Naive thymus-derived CD4-positive, alpha-beta T cell (primary cell): ENCODE data around the gene SRD5A2. TPM values are rescaled to one million over a fixed set of nuclear protein-coding genes. Genes with fewer than 3 reads are reported as not detected.

Source experiments
- ATAC-seq: fragments of 150-1000 bp; cut with Tn5 transposase; 2 replicates; pipeline ENCODE4 v1.10.0; 2021; ENCODE audit warnings: mild to moderate bottlenecking, moderate library complexity
- CTCF ChIA-PET: fragments of 350-600 bp; sonication (Branson Sonifier 250); formaldehyde crosslinking; loops from one replicate; lab custom pipeline; 2021; ENCODE audit warnings: antibody characterized with exemption; lab: Charles Lee
- POLR2A ChIA-PET: fragments of 350-600 bp; sonication (Branson Sonifier 250); formaldehyde crosslinking; loops from one replicate; lab custom pipeline; 2021; ENCODE audit warnings: antibody characterized with exemption, inconsistent platforms; lab: Charles Lee
- DNase-seq, 9 donors: peaks; one replicate each; pipeline versions ENCODE4 v3.0.0 to v3.0.0-alpha.2; 2020 to 2022; ENCODE audit warnings: mixed read lengths in 1 of 9
- H3K27ac ChIP-seq: one replicate; pipeline ENCODE4 v1.7.0; 2013; ENCODE audit warnings: mild to moderate bottlenecking, low read depth, low read length, moderate library complexity
- H3K27me3 ChIP-seq, 2 donors: one replicate each; pipeline ENCODE4 v1.7.0; 2013; ENCODE audit warnings: low read length in 2 of 2, mild to moderate bottlenecking in 2 of 2, moderate library complexity in 2 of 2; ENCODE audit not compliant: control insufficient read depth in 2 of 2, insufficient read depth in 2 of 2
- H3K36me3 ChIP-seq, 3 experiments: 1 replicate in 2 of 3; 2 replicates in 1 of 3; pipeline ENCODE4 v1.7.0; 2013; ENCODE audit warnings: low read length in 3 of 3, mild to moderate bottlenecking in 3 of 3, moderate library complexity in 1 of 3; ENCODE audit not compliant: insufficient read depth in 3 of 3, control insufficient read depth in 2 of 3
- H3K4me1 ChIP-seq, 2 donors: one replicate each; pipeline ENCODE4 v1.7.0; 2013; ENCODE audit warnings: low read length in 2 of 2, mild to moderate bottlenecking in 2 of 2, moderate library complexity in 1 of 2; ENCODE audit not compliant: control insufficient read depth in 2 of 2, insufficient read depth in 2 of 2
- H3K4me3 ChIP-seq: 2 replicates; pipeline ENCODE4 v1.7.0; 2013; ENCODE audit warnings: mild to moderate bottlenecking, low read length
- H3K9me3 ChIP-seq, 3 experiments: 1 replicate in 2 of 3; 2 replicates in 1 of 3; pipeline ENCODE4 v1.7.0; 2013; ENCODE audit warnings: low read length in 3 of 3; ENCODE audit not compliant: control insufficient read depth in 2 of 3
- H3K27ac Mint-ChIP-seq, 9 donors: one replicate each; pipeline ENCODE4 v1.8.0; 2020 to 2022; ENCODE audit warnings: mixed read lengths in 9 of 9, mild to moderate bottlenecking in 8 of 9, moderate library complexity in 5 of 9, inconsistent platforms in 2 of 9
- H3K27me3 Mint-ChIP-seq, 5 donors: one replicate each; pipeline ENCODE4 v1.8.0; 2021 to 2022; ENCODE audit warnings: mixed read lengths in 5 of 5, mild to moderate bottlenecking in 1 of 5
- H3K36me3 Mint-ChIP-seq, 5 donors: one replicate each; pipeline ENCODE4 v1.8.0; 2020 to 2022; ENCODE audit warnings: mixed read lengths in 5 of 5, mild to moderate bottlenecking in 3 of 5, inconsistent platforms in 1 of 5
- H3K4me1 Mint-ChIP-seq, 7 donors: one replicate each; pipeline ENCODE4 v1.8.0; 2020 to 2022; ENCODE audit warnings: mixed read lengths in 7 of 7, mild to moderate bottlenecking in 3 of 7, inconsistent platforms in 1 of 7
- H3K4me3 Mint-ChIP-seq, 10 donors: one replicate each; pipeline ENCODE4 v1.8.0; 2020 to 2022; ENCODE audit warnings: mild to moderate bottlenecking in 10 of 10, mixed read lengths in 10 of 10, moderate library complexity in 6 of 10, inconsistent platforms in 2 of 10
- H3K9me3 Mint-ChIP-seq, 11 donors: one replicate each; pipeline ENCODE4 v1.8.0; 2020 to 2022; ENCODE audit warnings: mixed read lengths in 11 of 11, mild to moderate bottlenecking in 4 of 11, inconsistent platforms in 1 of 11, moderate library complexity in 1 of 11
- intact Hi-C, 2 donors: fragments of 100-400 bp; cut with micrococcal nuclease; formaldehyde crosslinking; loops; one replicate each; pipeline ENCODE4 v1.15.1; 2023
- polyA plus RNA-seq, 2 donors: library from polyadenylated mRNA; unstranded; fragments of 300-500 nt; fragmentation: Illumina TruSeq; gene quantifications; one replicate each; pipeline ENCODE4 v1.2.3, GENCODE V29; 2021
- total RNA-seq, 6 experiments: library from RNA in 5 of 6; stranded (reverse) in 5 of 6; gene quantifications; 1 replicate in 5 of 6; 2 replicates in 1 of 6; pipeline ENCODE4 v1.2.3 and lab custom pipeline; 2021 to 2026

SRD5A2 gene
- total and polyA plus RNA-seq, 7 experiments from 2014 or later, result not detected

- H3K27ac Mint-ChIP-seq, result no peak overlapping the region
- no peaks in the 10 kb centered on the region for H3K27me3 ChIP-seq
- ATAC-seq (no peak), DNase-seq (no peak)
- no peak overlapping the region for H3K4me3 Mint-ChIP-seq
- peaks cover 0 to 5% (median 0%) of the 10 kb centered on the region in 7 donors for H3K4me1 Mint-ChIP-seq
- intact Hi-C loops, result no loop called here
- H3K4me3 ChIP-seq, result no peak overlapping the region
- H3K36me3 ChIP-seq, result no peaks in the 10 kb centered on the region
- no peaks in the 10 kb centered on the region for H3K4me1 ChIP-seq
- peaks cover 0 to 7% (median 0%) of the 10 kb centered on the region in 5 donors for H3K36me3 Mint-ChIP-seq
- H3K27ac ChIP-seq, result no peak overlapping the region
- H3K9me3 ChIP-seq, result no peaks in the 10 kb centered on the region
- H3K27me3 Mint-ChIP-seq, result peaks cover 33 to 54% (median 48%) of the 10 kb centered on the region in 5 donors
- POLR2A ChIA-PET, result no interaction called here
- CTCF ChIA-PET, result no interaction called here
- H3K9me3 Mint-ChIP-seq, result peaks cover 0 to 26% (median 7%) of the 10 kb centered on the region in 11 donors
Measured at GRCh38 chr2:31578316-31578715, 2.4 kb downstream of the SRD5A2 start.

- Mint-ChIP-seq H3K27me3 (peaks cover 23 to 43% (median 39%) of the 10 kb centered on the region in 5 donors), H3K36me3 (peaks cover 0 to 6% (median 0%) of the 10 kb centered on the region in 5 donors), H3K27ac (no peak overlapping the region), H3K9me3 (peaks cover 0 to 23% (median 7%) of the 10 kb centered on the region in 11 donors), H3K4me3 (no peak overlapping the region), H3K4me1 (peaks cover 0 to 5% (median 0%) of the 10 kb centered on the region in 7 donors)
- DNase-seq, result no peak
- Histone ChIP-seq H3K9me3 (no peaks in the 10 kb centered on the region), H3K27ac (no peak overlapping the region), H3K27me3 (no peaks in the 10 kb centered on the region), H3K36me3 (no peaks in the 10 kb centered on the region), H3K4me1 (no peaks in the 10 kb centered on the region), H3K4me3 (no peak overlapping the region)
- ChIA-PET POLR2A (no interaction called here), CTCF (no interaction called here)
- intact Hi-C loops, result no loop called here
- no peak for ATAC-seq
Measured at GRCh38 chr2:31577143-31577542, 3.6 kb downstream of the SRD5A2 start.

- H3K4me1 ChIP-seq, result no peaks in the 10 kb centered on the region
- H3K27ac ChIP-seq, result no peak overlapping the region
- H3K27me3 Mint-ChIP-seq, result peaks cover 0 to 9% (median 0%) of the 10 kb centered on the region in 5 donors
- ATAC-seq, result no peak
- peaks cover 0 to 10% (median 3%) of the 10 kb centered on the region in 11 donors for H3K9me3 Mint-ChIP-seq
- POLR2A ChIA-PET, result no interaction called here
- H3K27me3 ChIP-seq, result no peaks in the 10 kb centered on the region
- H3K36me3 ChIP-seq, result no peaks in the 10 kb centered on the region
- CTCF ChIA-PET, result no interaction called here
- intact Hi-C loops, result no loop called here
- H3K36me3 Mint-ChIP-seq, result no peaks in the 10 kb centered on the region
- H3K27ac Mint-ChIP-seq, result no peak overlapping the region
- H3K4me1 Mint-ChIP-seq, result no peaks in the 10 kb centered on the region
- H3K4me3 ChIP-seq, result no peak overlapping the region
- H3K9me3 ChIP-seq, result no peaks in the 10 kb centered on the region
- DNase-seq, result no peak
- no peak overlapping the region for H3K4me3 Mint-ChIP-seq
Measured at GRCh38 chr2:31568585-31569201, 12.0 kb downstream of the SRD5A2 start.

GRCh38 chr2:31567679-31568078 is 13.1 kb downstream of the SRD5A2 start:
- H3K9me3 ChIP-seq, result no peaks in the 10 kb centered on the region
- no peaks in the 10 kb centered on the region for H3K36me3 Mint-ChIP-seq
- H3K4me3 Mint-ChIP-seq, result no peak overlapping the region
- H3K4me1 Mint-ChIP-seq, result no peaks in the 10 kb centered on the region
- H3K27ac Mint-ChIP-seq, result no peak overlapping the region
- ChIA-PET CTCF (no interaction called here), POLR2A (no interaction called here)
- H3K27ac ChIP-seq, result no peak overlapping the region
- no peak overlapping the region for H3K4me3 ChIP-seq
- H3K36me3 ChIP-seq, result no peaks in the 10 kb centered on the region
- DNase-seq (no peak), ATAC-seq (no peak)
- peaks cover 0 to 16% (median 5%) of the 10 kb centered on the region in 5 donors for H3K27me3 Mint-ChIP-seq
- H3K9me3 Mint-ChIP-seq, result peaks cover 0 to 10% (median 3%) of the 10 kb centered on the region in 11 donors
- H3K27me3 ChIP-seq, result no peaks in the 10 kb centered on the region
- intact Hi-C loops, result no loop called here
- H3K4me1 ChIP-seq, result no peaks in the 10 kb centered on the region

GRCh38 chr2:31563273-31563839 is 17.4 kb downstream of the SRD5A2 start:
- Histone ChIP-seq H3K4me1 (no peaks in the 10 kb centered on the region), H3K9me3 (no peaks in the 10 kb centered on the region), H3K36me3 (no peaks in the 10 kb centered on the region), H3K4me3 (no peak overlapping the region), H3K27me3 (no peaks in the 10 kb centered on the region), H3K27ac (no peak overlapping the region)
- no peak for DNase-seq
- no peak for ATAC-seq
- Mint-ChIP-seq H3K27ac (no peak overlapping the region), H3K4me1 (no peaks in the 10 kb centered on the region), H3K4me3 (no peak overlapping the region), H3K27me3 (peaks cover 0 to 36% (median 24%) of the 10 kb centered on the region in 5 donors), H3K9me3 (peaks cover 0 to 2% (median 0%) of the 10 kb centered on the region in 11 donors), H3K36me3 (no peaks in the 10 kb centered on the region)
- CTCF ChIA-PET, result no interaction called here
- POLR2A ChIA-PET, result no interaction called here
- intact Hi-C loops, result no loop called here

- Mint-ChIP-seq H3K27ac (no peak overlapping the region), H3K9me3 (peaks cover 0 to 6% (median 0%) of the 10 kb centered on the region in 11 donors), H3K27me3 (peaks cover 0 to 36% (median 21%) of the 10 kb centered on the region in 5 donors), H3K36me3 (no peaks in the 10 kb centered on the region), H3K4me3 (no peak overlapping the region), H3K4me1 (no peaks in the 10 kb centered on the region)
- ChIA-PET POLR2A (no interaction called here), CTCF (no interaction called here)
- H3K36me3 ChIP-seq, result no peaks in the 10 kb centered on the region
- no peaks in the 10 kb centered on the region for H3K9me3 ChIP-seq
- intact Hi-C loops, result no loop called here
- H3K27me3 ChIP-seq, result no peaks in the 10 kb centered on the region
- H3K27ac ChIP-seq, result no peak overlapping the region
- ATAC-seq (no peak), DNase-seq (no peak)
- no peak overlapping the region for H3K4me3 ChIP-seq
- H3K4me1 ChIP-seq, result no peaks in the 10 kb centered on the region
Measured at GRCh38 chr2:31561823-31562222, 18.9 kb downstream of the SRD5A2 start.
